HuH-7 (cell line): Measurements from ENCODE around the gene BOD1L1.

ENCODE experiments used
- DNase-seq: peaks from one replicate; pipeline ENCODE4 v3.0.0; 2011; ENCODE audit warnings: low spot score

The BOD1L1 gene

DNA sequence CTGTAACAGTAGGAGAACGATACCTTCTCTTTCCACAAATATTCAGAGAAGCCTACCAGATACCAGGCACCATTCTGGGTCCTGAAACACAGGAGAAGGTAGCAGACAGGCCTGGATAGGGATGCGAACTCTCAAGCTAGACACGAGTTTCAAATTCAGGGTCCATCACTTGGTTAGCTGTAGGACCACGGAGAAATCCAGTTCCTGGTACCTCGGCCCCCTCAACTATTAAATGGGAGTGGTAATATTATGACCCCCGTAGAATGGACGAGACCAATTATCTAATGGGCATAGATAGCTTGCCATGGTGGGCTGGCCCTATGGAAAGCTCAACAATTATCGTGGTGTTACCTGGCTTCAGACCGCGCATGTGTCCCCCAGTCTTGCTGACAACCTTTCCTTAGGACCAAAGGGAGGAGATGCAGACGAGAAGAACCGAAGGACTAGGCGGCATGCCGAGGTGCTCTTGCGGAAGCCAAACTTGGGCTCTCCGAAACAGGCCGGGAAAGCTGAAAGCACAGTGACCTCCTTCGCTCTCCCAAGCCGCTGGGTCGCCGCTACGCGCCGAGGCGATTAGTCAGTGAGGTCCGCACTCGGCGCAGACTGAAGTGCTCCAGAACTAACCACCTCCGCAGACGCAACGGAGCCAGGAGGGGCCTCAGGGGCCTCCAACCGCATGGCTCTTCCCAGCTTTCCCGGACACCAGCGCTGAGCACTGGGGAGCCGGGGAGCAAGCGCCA is 102.9 kb downstream of the BOD1L1 start:
- DNase-seq: no peak

GRCh38 chr4:13523591-13524503 is 103.7 kb downstream of the BOD1L1 start:
- no peak for DNase-seq

GRCh38 chr4:13523105-13523477 is 104.4 kb downstream of the BOD1L1 start:
- DNase-seq: no peak

GRCh38 chr4:13522282-13523104 is 105.0 kb downstream of the BOD1L1 start:
- no peak for DNase-seq

DNA sequence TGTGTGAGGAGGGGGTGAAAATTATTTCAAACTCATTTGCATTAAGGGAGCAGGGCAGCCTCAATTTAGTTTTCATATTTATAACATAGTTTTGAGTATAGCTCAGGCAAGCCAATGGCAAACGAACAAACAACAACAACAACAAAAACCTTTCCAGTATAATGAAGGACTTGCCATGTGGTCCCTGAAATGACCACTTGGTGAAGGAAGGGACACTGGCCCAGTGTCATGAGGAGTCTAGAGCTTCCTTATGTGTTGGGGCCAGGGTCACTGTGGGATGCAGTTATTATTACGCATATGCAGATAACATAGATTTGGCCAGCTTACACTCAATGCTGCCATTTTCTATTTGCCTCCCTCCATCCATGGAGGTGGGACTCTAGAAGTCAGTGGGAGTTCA is 106.5 kb downstream of the BOD1L1 start:
- peak; percentile 20 for DNase-seq
